ENCODE results near the gene PALLD. TPM values are rescaled to one million over a fixed set of nuclear protein-coding genes. Genes with fewer than 3 reads are reported as not detected.

The PALLD gene
- total RNA-seq, 1 experiment from 2014 or later, result 166 TPM

GRCh38 chr4:168887809-168888208 is 391.0 kb downstream of the PALLD start (continued):
- TF ChIP-seq REST (IDR thresholded peaks at IDR 0.05; ENCODE audit: low read depth), result no peak
- TF ChIP-seq YY1 (IDR thresholded peaks at IDR 0.05; ENCODE audit: extremely low read depth, insufficient replicate concordance, low read depth, low read length), result no peak

- H3K27me3 ChIP-seq (ENCODE audit: insufficient read depth, low read length), result no peaks in the 10 kb centered on the region
- H3K36me3 ChIP-seq (ENCODE audit: control insufficient read depth in 1 of 2, insufficient read depth in 2 of 2, low read length in 2 of 2), result peaks cover 24 to 36% of the 10 kb centered on the region in 2 experiments
- intact Hi-C loops (cut with micrococcal nuclease), result no loop called here
- TF ChIP-seq ZBTB33 (IDR thresholded peaks at IDR 0.05; ENCODE audit: extremely low read depth, insufficient replicate concordance, low read length), result no peak
- TF ChIP-seq FOSL1 (IDR thresholded peaks at IDR 0.05; ENCODE audit: low read depth), result no peak
- TF ChIP-seq POLR2A (IDR thresholded peaks at IDR 0.05; ENCODE audit: borderline replicate concordance, extremely low read depth, insufficient read depth, insufficient read length), result no peak
- no peak for TF ChIP-seq JUND (IDR thresholded peaks at IDR 0.05)
- no peak for TF ChIP-seq RAD21 (IDR thresholded peaks at IDR 0.05; ENCODE audit: low read depth)
- TF ChIP-seq EGR1 (IDR thresholded peaks at IDR 0.05; ENCODE audit: low read depth), result no peak
- TF ChIP-seq CTCF (IDR thresholded peaks at IDR 0.05 in 2 of 3, conservative IDR thresholded peaks at IDR 0.05 in 1 of 3; ENCODE audit: borderline replicate concordance in 1 of 3, insufficient read depth in 1 of 3, low read depth in 2 of 3, low read length in 2 of 3), result no peak
- TF ChIP-seq CEBPB (IDR thresholded peaks at IDR 0.05; ENCODE audit: low read depth), result no peak
- TF ChIP-seq REST (IDR thresholded peaks at IDR 0.05; ENCODE audit: low read depth), result no peak
- no peaks in the 10 kb centered on the region for H3K9me3 ChIP-seq (ENCODE audit: control insufficient read depth in 1 of 2, insufficient read depth in 1 of 2, low read depth in 1 of 2, low read length in 2 of 2)
- H3K4me3 ChIP-seq (replicated peaks in 1 of 2; ENCODE audit: low read depth in 1 of 2, low read length in 2 of 2), result no peak overlapping the region
- H3K4me1 ChIP-seq (ENCODE audit: control insufficient read depth in 1 of 2, insufficient read depth in 2 of 2, low read length in 2 of 2), result peaks cover 2 to 27% of the 10 kb centered on the region in 2 experiments; a peak in 2 of 4 replicates
- ATAC-seq, result no peak
- RAD21 ChIA-PET (ENCODE audit: low non-redundant PET in 1 of 2, low total read pairs in 2 of 2, uncharacterized antibody in 2 of 2, unreplicated experiment in 2 of 2), result no interaction called here
- H3K27ac ChIP-seq (ENCODE audit: low read depth, low read length), result no peak overlapping the region
- no peak overlapping the region for H2AFZ ChIP-seq (ENCODE audit: low read depth, low read length, poor library complexity, severe bottlenecking)
- CTCF ChIA-PET, result no interaction called here
- no peak overlapping the region for H3K4me2 ChIP-seq (ENCODE audit: low read length)
- H3K9ac ChIP-seq (ENCODE audit: low read length), result no peak overlapping the region
- H3K79me2 ChIP-seq (ENCODE audit: insufficient read depth, low read length), result peaks cover 21% of the 10 kb centered on the region; the same call in 1 of the 2 replicates
- POLR2A ChIA-PET, result no interaction called here
- no TSS peak for BruUV-seq (replicated peaks)
- H3K9me2 ChIP-seq (ENCODE audit: insufficient read depth), result no peaks in the 10 kb centered on the region
- no peak for DNase-seq (ENCODE audit: low read depth, low spot score)
- H4K20me1 ChIP-seq (ENCODE audit: insufficient read depth), result no peaks in the 10 kb centered on the region
These were observed 391.9 kb downstream of the PALLD start for GRCh38 chr4:168888715-168889215.
